A549 (cell line): ENCODE results near the gene ANKRD13D. TPM values are rescaled to one million over a fixed set of nuclear protein-coding genes. Genes with fewer than 3 reads are reported as not detected.

Experiments
- ATAC-seq, 2 experiments: fragments of 200-7000 bp in 1 of 2; fragments of >200 bp in 1 of 2; cut with Nextera tagmentation in 1 of 2; cut with Tn5 transposase in 1 of 2; 3 replicates each; pipeline versions ENCODE4 v1.8.0 to v1.9.1; 2018 to 2020; ENCODE audit warnings: mild to moderate bottlenecking in 1 of 2, moderate library complexity in 1 of 2
- CTCF ChIA-PET: fragments of 300-600 bp; sonication (Branson Sonifier 250); formaldehyde crosslinking; extraction: SDS; loops from one replicate; lab custom pipeline; 2021; ENCODE audit warnings: antibody characterized with exemption, inconsistent platforms; lab: Yijun Ruan, JAX
- POLR2A ChIA-PET: fragments of 350-600 bp; formaldehyde crosslinking; extraction: SDS; loops from one replicate; lab custom pipeline; 2021; ENCODE audit warnings: antibody characterized with exemption, inconsistent platforms; lab: Yijun Ruan, JAX
- DNase-seq, 2 experiments: peaks; one replicate each; pipeline versions ENCODE4 v3.0.0 to v3.0.0-alpha.2; 2011 to 2016; ENCODE audit warnings: low read depth in 1 of 2, low spot score in 1 of 2
- FAIRE-seq: peaks from 2 replicates; lab custom pipeline; 2011; peaks lifted over from hg19 to GRCh38; lab: Jason Lieb, UNC
- H3K27ac ChIP-seq, 2 experiments: fragments of >200 bp; sonication (Bioruptor Twin); formaldehyde crosslinking; 3 replicates each; pipeline ENCODE4 v1.5.1; 2016 to 2017
- H3K4me1 ChIP-seq: fragments of >200 bp; sonication (Bioruptor Twin); formaldehyde crosslinking; 3 replicates; pipeline ENCODE4 v1.6.1; 2016
- H3K4me2 ChIP-seq: fragments of >200 bp; sonication (Bioruptor Twin); formaldehyde crosslinking; 3 replicates; pipeline ENCODE4 v1.6.1; 2016
- H3K4me3 ChIP-seq: fragments of >200 bp; sonication (Bioruptor Twin); formaldehyde crosslinking; 3 replicates; pipeline ENCODE4 v1.5.1; 2016
- H3K9me3 ChIP-seq: fragments of >200 bp; sonication (Bioruptor Twin); formaldehyde crosslinking; 3 replicates; pipeline ENCODE4 v1.6.1; 2016
- CBX2 ChIP-seq: fragments of 200-600 bp; sonication (generic); IDR thresholded peaks from 2 replicates; pipeline ENCODE4 v1.6.1; 2016; ENCODE audit warnings: low read depth, mild to moderate bottlenecking, borderline replicate concordance
- CHD4 ChIP-seq: fragments of 200-600 bp; sonication (generic); IDR thresholded peaks from 2 replicates; pipeline ENCODE4 v1.6.1; 2016; ENCODE audit warnings: antibody characterized with exemption, mild to moderate bottlenecking, borderline replicate concordance
- EHF ChIP-seq: fragments of 250-450 bp; sonication (Bioruptor Pico); IDR thresholded peaks from 2 replicates; pipeline ENCODE4 v1.5.0; 2020; ENCODE audit warnings: mild to moderate bottlenecking
- FOSB ChIP-seq: fragments of 250-450 bp; sonication (Bioruptor Pico); IDR thresholded peaks from 2 replicates; pipeline ENCODE4 v1.5.0; 2020; ENCODE audit warnings: mild to moderate bottlenecking, moderate library complexity
- KDM1A ChIP-seq: fragments of 200-600 bp; sonication (generic); IDR thresholded peaks from 2 replicates; pipeline ENCODE4 v1.6.1; 2016; ENCODE audit warnings: low read depth, mild to moderate bottlenecking
- MAFK ChIP-seq: fragments of 450-650 bp; IDR thresholded peaks from 2 replicates; pipeline ENCODE4 v1.6.1; 2014; ENCODE audit not compliant: partially characterized antibody
- NFE2L2 ChIP-seq: fragments of 150-350 bp; conservative IDR thresholded peaks from 2 replicates; pipeline ENCODE4 v1.6.1; 2014; ENCODE audit warnings: low read length
- PHF8 ChIP-seq: fragments of 200-600 bp; sonication (generic); IDR thresholded peaks from 2 replicates; pipeline ENCODE4 v1.6.1; 2016; ENCODE audit warnings: low read depth, mild to moderate bottlenecking, antibody characterized with exemption, moderate library complexity, borderline replicate concordance
- POLR2A ChIP-seq: IDR thresholded peaks from 2 replicates; pipeline ENCODE4 v1.6.1; 2012; ENCODE audit warnings: mild to moderate bottlenecking, low read length
- RCOR1 ChIP-seq: fragments of 150-350 bp; IDR thresholded peaks from 2 replicates; pipeline ENCODE4 v1.6.1; 2014; ENCODE audit warnings: antibody characterized with exemption, low read length, low read depth
- RFX5 ChIP-seq: fragments of 450-650 bp; IDR thresholded peaks from 2 replicates; pipeline ENCODE4 v1.7.1; 2014; ENCODE audit warnings: antibody characterized with exemption, mild to moderate bottlenecking, moderate library complexity
- WGBS: methylation state at CpG from one replicate; pipeline ENCODE4 v1.1.6; 2017; ENCODE audit errors: missing lambda C conversion rate; 5-methylcytosine and 5-hydroxymethylcytosine counted together
- polyA plus RNA-seq, 4 experiments: library from polyadenylated mRNA; depleted of rRNA in 3 of 4; stranded (reverse); fragments of >200 nt; fragmentation: RNase III in 1 of 4; extraction: RNeasy Plus Mini Kit Qiagen cat#74134 plus additional on column Dnase treatment in 1 of 4; gene quantifications; 2 replicates in 3 of 4; 3 replicates in 1 of 4; pipeline ENCODE4 v1.2.3, GENCODE V29; 2011 to 2017
- TF ChIP-seq, protein P1 (sequence below): fragments of 200-600 bp; sonication (generic); IDR thresholded peaks from 2 replicates; pipeline ENCODE4 v1.6.1; 2016; ENCODE audit warnings: antibody characterized with exemption, mild to moderate bottlenecking, moderate library complexity
- TF ChIP-seq, protein P2 (sequence below): fragments of 450-650 bp; IDR thresholded peaks from 2 replicates; pipeline ENCODE4 v1.6.1; 2014; ENCODE audit warnings: antibody characterized with exemption
- TF ChIP-seq, protein P3 (sequence below): fragments of >200 bp; sonication (Bioruptor Twin); formaldehyde crosslinking; IDR thresholded peaks from 3 replicates; pipeline ENCODE4 v1.5.1; 2016
- TF ChIP-seq, protein P4 (sequence below): IDR thresholded peaks from 2 replicates; pipeline ENCODE4 v1.6.1; 2012

ANKRD13D gene
- polyA plus RNA-seq, 2 of the 4 experiments (the other 2 are of a cell fraction) = 17.0 to 24.2 TPM

DNA sequence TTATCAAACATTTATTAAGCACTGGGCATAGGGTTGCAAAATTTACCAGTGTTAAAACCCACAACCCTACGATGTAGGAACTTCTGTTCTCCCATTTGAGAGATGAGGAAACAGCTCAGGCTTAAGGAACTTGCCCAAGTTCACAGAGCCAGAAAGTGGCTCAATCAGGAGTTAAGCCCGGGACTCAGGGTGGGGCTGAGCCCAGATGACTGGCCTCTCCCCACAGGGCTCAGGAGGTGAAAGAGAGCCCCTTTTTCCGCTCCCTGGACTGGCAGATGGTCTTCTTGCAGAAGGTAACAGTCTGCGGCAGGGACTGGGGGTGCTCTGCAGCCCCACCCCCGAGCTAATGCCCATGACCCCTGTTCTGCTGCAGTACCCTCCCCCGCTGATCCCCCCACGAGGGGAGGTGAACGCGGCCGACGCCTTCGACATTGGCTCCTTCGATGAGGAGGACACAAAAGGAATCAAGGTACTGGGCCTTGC lies 5.6 kb upstream of the ANKRD13D start:
- CTCF ChIA-PET = interaction anchor here (0.8 to 3.6 kb wide), 10 partner anchors 9 to 202 kb away, joined by 3 to 27 read pairs (median 4); no protein-coding TSS in a partner anchor
- DNase-seq = no peak

DNA sequence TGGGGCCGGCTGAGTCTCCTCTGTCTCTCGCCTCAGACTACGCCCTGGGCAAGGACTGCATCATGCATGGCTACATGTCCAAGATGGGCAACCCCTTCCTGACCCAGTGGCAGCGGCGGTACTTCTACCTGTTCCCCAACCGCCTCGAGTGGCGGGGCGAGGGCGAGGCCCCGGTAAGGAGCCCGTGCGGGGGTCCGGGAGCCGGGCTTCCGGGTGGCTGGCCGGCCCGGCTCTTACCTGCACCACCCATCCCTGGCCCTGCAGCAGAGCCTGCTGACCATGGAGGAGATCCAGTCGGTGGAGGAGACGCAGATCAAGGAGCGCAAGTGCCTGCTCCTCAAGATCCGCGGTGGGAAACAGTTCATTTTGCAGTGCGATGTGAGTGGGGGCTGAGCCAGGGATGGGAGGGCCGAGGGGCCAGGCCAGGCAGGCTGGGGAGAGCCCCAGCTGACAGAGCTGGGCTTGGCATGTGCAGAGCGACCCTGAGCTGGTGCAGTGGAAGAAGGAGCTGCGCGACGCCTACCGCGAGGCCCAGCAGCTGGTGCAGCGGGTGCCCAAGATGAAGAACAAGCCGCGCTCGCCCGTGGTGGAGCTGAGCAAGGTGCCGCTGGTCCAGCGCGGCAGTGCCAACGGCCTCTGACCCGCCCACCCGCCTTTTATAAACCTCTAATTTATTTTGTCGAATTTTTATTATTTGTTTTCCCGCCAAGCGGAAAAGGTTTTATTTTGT lies 4.1 kb upstream of the ANKRD13D start:
- TF ChIP-seq RCOR1 (no peak), FOSB (CRISPR knock-in tag) (no peak), NFE2L2 (no peak), PHF8 (no peak)
- TF ChIP-seq, protein P1, sequence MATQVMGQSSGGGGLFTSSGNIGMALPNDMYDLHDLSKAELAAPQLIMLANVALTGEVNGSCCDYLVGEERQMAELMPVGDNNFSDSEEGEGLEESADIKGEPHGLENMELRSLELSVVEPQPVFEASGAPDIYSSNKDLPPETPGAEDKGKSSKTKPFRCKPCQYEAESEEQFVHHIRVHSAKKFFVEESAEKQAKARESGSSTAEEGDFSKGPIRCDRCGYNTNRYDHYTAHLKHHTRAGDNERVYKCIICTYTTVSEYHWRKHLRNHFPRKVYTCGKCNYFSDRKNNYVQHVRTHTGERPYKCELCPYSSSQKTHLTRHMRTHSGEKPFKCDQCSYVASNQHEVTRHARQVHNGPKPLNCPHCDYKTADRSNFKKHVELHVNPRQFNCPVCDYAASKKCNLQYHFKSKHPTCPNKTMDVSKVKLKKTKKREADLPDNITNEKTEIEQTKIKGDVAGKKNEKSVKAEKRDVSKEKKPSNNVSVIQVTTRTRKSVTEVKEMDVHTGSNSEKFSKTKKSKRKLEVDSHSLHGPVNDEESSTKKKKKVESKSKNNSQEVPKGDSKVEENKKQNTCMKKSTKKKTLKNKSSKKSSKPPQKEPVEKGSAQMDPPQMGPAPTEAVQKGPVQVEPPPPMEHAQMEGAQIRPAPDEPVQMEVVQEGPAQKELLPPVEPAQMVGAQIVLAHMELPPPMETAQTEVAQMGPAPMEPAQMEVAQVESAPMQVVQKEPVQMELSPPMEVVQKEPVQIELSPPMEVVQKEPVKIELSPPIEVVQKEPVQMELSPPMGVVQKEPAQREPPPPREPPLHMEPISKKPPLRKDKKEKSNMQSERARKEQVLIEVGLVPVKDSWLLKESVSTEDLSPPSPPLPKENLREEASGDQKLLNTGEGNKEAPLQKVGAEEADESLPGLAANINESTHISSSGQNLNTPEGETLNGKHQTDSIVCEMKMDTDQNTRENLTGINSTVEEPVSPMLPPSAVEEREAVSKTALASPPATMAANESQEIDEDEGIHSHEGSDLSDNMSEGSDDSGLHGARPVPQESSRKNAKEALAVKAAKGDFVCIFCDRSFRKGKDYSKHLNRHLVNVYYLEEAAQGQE = no peak
- ATAC-seq = no peak
- Histone ChIP-seq H3K27ac (no peak overlapping the region), H3K9me3 (no peaks in the 10 kb centered on the region), H3K4me3 (no peak overlapping the region), H3K4me2 (no peak overlapping the region), H3K4me1 (peaks cover 10% of the 10 kb centered on the region; the same call in 2 of the 3 replicates)
- POLR2A ChIA-PET = no interaction called here
- DNase-seq = no peak
- WGBS = 92% methylated on average over 45 of the region's 45 CpGs
- CTCF ChIA-PET = interaction anchor here (1.0 to 3.6 kb wide), 4 partner anchors 13 to 204 kb away, joined by 3 to 27 read pairs (median 4); no protein-coding TSS in a partner anchor
- FAIRE-seq = no peak

More for the DNA sequence above, 5.6 kb upstream of the ANKRD13D start:
- Histone ChIP-seq H3K4me3 (no peak overlapping the region), H3K9me3 (no peaks in the 10 kb centered on the region), H3K4me1 (peaks cover 10% of the 10 kb centered on the region; the same call in 2 of the 3 replicates), H3K27ac (no peak overlapping the region), H3K4me2 (no peak overlapping the region)
- 83% methylated on average over 11 of the region's 13 CpGs for WGBS
- TF ChIP-seq KDM1A (no peak), CHD4 (no peak), MAFK (no peak), CBX2 (no peak), RFX5 (no peak), RCOR1 (no peak), POLR2A (no peak), EHF (CRISPR knock-in tag) (no peak)
- TF ChIP-seq, protein P2, sequence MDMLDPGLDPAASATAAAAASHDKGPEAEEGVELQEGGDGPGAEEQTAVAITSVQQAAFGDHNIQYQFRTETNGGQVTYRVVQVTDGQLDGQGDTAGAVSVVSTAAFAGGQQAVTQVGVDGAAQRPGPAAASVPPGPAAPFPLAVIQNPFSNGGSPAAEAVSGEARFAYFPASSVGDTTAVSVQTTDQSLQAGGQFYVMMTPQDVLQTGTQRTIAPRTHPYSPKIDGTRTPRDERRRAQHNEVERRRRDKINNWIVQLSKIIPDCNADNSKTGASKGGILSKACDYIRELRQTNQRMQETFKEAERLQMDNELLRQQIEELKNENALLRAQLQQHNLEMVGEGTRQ = no peak
- TF ChIP-seq, protein P3, sequence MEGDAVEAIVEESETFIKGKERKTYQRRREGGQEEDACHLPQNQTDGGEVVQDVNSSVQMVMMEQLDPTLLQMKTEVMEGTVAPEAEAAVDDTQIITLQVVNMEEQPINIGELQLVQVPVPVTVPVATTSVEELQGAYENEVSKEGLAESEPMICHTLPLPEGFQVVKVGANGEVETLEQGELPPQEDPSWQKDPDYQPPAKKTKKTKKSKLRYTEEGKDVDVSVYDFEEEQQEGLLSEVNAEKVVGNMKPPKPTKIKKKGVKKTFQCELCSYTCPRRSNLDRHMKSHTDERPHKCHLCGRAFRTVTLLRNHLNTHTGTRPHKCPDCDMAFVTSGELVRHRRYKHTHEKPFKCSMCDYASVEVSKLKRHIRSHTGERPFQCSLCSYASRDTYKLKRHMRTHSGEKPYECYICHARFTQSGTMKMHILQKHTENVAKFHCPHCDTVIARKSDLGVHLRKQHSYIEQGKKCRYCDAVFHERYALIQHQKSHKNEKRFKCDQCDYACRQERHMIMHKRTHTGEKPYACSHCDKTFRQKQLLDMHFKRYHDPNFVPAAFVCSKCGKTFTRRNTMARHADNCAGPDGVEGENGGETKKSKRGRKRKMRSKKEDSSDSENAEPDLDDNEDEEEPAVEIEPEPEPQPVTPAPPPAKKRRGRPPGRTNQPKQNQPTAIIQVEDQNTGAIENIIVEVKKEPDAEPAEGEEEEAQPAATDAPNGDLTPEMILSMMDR = no peak
- TF ChIP-seq, protein P4, sequence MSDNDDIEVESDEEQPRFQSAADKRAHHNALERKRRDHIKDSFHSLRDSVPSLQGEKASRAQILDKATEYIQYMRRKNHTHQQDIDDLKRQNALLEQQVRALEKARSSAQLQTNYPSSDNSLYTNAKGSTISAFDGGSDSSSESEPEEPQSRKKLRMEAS = no peak
- ATAC-seq = no peak
- no peak for FAIRE-seq
- POLR2A ChIA-PET = no interaction called here
